Stomach (tissue), 4 donors: ENCODE results near the gene APOLD1.

Source experiments
- EP300 ChIP-seq: sonication (generic); formaldehyde crosslinking; IDR thresholded peaks from one replicate; pipeline ENCODE4 v1.6.1; 2017; ENCODE audit warnings: antibody characterized with exemption
- POLR2AphosphoS5 ChIP-seq, 3 donors: sonication (generic); formaldehyde crosslinking; IDR thresholded peaks; one replicate each; pipeline ENCODE4 v1.6.1; 2016; ENCODE audit warnings: antibody characterized with exemption in 3 of 3
- TF ChIP-seq, protein P1 (sequence below), 7 experiments: fragments of 450-650 bp in 4 of 7; fragments of 200-600 bp in 3 of 7; sonication (generic) in 3 of 7; IDR thresholded peaks; one replicate each; pipeline ENCODE4 v1.5.1; 2016 to 2019; ENCODE audit warnings: antibody characterized with exemption in 7 of 7, control low read depth in 2 of 7, mild to moderate bottlenecking in 1 of 7

DNA sequence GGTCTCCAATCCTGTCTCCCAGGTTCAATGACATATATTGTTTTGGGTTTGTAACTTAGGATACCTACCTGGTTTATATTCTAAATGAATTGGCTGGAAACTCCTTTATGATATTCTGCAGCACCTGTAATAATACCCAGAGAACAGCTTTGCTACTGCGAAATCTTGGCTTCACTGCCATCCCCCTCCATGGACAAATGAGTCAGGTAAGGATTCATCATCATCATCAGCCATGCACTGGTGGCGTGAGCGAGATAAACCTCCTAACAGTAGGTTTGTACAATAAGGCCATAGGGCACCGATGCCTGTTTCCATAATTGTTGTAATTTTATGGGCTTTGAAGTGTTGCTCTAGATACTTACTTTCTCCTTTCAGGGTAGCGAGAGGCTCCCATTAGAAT is 38.4 kb downstream of the APOLD1 start:
- TF ChIP-seq, protein P1, sequence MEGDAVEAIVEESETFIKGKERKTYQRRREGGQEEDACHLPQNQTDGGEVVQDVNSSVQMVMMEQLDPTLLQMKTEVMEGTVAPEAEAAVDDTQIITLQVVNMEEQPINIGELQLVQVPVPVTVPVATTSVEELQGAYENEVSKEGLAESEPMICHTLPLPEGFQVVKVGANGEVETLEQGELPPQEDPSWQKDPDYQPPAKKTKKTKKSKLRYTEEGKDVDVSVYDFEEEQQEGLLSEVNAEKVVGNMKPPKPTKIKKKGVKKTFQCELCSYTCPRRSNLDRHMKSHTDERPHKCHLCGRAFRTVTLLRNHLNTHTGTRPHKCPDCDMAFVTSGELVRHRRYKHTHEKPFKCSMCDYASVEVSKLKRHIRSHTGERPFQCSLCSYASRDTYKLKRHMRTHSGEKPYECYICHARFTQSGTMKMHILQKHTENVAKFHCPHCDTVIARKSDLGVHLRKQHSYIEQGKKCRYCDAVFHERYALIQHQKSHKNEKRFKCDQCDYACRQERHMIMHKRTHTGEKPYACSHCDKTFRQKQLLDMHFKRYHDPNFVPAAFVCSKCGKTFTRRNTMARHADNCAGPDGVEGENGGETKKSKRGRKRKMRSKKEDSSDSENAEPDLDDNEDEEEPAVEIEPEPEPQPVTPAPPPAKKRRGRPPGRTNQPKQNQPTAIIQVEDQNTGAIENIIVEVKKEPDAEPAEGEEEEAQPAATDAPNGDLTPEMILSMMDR (IDR thresholded peaks at IDR 0.05): no peak
- TF ChIP-seq POLR2AphosphoS5 (IDR thresholded peaks at IDR 0.05) (no peak), EP300 (no peak)
